ENCODE data around the gene FOXL3. TPM values are rescaled to one million over a fixed set of nuclear protein-coding genes. Genes with fewer than 3 reads are reported as not detected.

Gene FOXL3
- total and polyA plus RNA-seq, 2 experiments from 2014 or later: not detected

DNA sequence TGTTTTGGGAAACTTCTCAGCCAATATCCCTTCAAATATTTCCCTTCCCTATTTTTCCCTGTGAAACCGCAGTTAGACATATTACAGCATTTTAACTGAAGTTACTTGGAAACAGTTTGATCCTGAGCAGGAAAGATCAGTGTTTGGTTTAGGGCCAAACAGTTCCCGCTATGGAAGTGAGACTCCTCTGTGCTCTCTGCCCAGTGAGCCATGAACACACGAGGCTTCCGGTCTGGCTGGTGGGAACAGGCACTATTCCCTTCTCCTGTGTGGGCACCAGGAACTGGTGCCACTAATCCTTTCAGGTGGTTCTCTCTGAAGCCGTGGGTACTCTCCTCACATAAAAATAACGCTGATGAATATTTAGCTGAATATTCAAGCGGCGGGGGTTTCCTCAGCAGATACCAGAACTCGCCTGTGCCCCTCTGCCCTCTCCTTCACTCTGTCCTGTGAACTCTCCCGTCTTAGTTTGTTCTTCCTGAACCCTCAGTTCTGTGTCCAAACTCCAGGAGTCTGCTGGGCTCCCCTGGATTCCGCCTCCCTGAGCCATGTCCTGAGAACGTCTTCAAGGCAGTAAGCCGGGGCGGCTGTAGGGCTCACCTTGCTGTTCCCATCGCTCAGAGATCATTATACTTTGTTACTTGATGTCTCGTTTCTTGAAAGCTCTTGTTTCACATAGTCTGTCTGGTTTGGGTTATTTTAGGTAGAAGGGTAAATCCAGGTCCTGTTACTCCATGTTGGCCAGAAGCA, 25.7 kb downstream of the FOXL3 start:
- H3K4me2 ChIP-seq: no peak overlapping the region
- H3F3A ChIP-seq (replicated peaks; ENCODE audit: low read depth): no peaks in the 10 kb centered on the region
- H3K79me2 ChIP-seq (replicated peaks; ENCODE audit: insufficient read depth): no peaks in the 10 kb centered on the region
- no peak for ATAC-seq
- no peaks in the 10 kb centered on the region for H3K9me2 ChIP-seq (ENCODE audit: insufficient read depth)
- no peaks in the 10 kb centered on the region for H3K36me3 ChIP-seq (ENCODE audit: insufficient read depth)
- no peaks in the 10 kb centered on the region for H4K20me1 ChIP-seq (replicated peaks; ENCODE audit: insufficient read depth)
- Mint-ChIP-seq H3K27ac (no peak overlapping the region), H3K4me3 (no peak overlapping the region), H3K36me3 (ENCODE audit: low read depth) (peaks cover 4% of the 10 kb centered on the region), H3K4me1 (no peaks in the 10 kb centered on the region; the same call in 2 of the 3 replicates), H3K27me3 (ENCODE audit: insufficient read depth, low read depth, poor library complexity) (peaks cover 5% of the 10 kb centered on the region), H3K9me3 (peaks cover 28% of the 10 kb centered on the region; the same call in 2 of the 3 replicates)
- no peaks in the 10 kb centered on the region for H3K4me1 ChIP-seq (ENCODE audit: insufficient read depth)
- H3K27me3 ChIP-seq (ENCODE audit: insufficient read depth): no peaks in the 10 kb centered on the region
- H3K27ac ChIP-seq (ENCODE audit: low read depth): no peak overlapping the region
- DNase-seq (ENCODE audit: low spot score): no peak
- no peak overlapping the region for H3K4me3 ChIP-seq
- no peak for TF ChIP-seq POLR2AphosphoS5 (IDR thresholded peaks at IDR 0.05; ENCODE audit: low read depth)
- no peak for TF ChIP-seq CTCF (conservative IDR thresholded peaks at IDR 0.05; ENCODE audit: low read depth in 2 of 2)
- no peak for TF ChIP-seq ETS1 (IDR thresholded peaks at IDR 0.05)
- TF ChIP-seq EZH2phosphoT487 (IDR thresholded peaks at IDR 0.05; ENCODE audit: unreplicated experiment): no peak
- TF ChIP-seq, protein P1, sequence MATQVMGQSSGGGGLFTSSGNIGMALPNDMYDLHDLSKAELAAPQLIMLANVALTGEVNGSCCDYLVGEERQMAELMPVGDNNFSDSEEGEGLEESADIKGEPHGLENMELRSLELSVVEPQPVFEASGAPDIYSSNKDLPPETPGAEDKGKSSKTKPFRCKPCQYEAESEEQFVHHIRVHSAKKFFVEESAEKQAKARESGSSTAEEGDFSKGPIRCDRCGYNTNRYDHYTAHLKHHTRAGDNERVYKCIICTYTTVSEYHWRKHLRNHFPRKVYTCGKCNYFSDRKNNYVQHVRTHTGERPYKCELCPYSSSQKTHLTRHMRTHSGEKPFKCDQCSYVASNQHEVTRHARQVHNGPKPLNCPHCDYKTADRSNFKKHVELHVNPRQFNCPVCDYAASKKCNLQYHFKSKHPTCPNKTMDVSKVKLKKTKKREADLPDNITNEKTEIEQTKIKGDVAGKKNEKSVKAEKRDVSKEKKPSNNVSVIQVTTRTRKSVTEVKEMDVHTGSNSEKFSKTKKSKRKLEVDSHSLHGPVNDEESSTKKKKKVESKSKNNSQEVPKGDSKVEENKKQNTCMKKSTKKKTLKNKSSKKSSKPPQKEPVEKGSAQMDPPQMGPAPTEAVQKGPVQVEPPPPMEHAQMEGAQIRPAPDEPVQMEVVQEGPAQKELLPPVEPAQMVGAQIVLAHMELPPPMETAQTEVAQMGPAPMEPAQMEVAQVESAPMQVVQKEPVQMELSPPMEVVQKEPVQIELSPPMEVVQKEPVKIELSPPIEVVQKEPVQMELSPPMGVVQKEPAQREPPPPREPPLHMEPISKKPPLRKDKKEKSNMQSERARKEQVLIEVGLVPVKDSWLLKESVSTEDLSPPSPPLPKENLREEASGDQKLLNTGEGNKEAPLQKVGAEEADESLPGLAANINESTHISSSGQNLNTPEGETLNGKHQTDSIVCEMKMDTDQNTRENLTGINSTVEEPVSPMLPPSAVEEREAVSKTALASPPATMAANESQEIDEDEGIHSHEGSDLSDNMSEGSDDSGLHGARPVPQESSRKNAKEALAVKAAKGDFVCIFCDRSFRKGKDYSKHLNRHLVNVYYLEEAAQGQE (IDR thresholded peaks at IDR 0.05; ENCODE audit: unreplicated experiment): no peak
- TF ChIP-seq EZH2 (IDR thresholded peaks at IDR 0.05; ENCODE audit: low read depth, unreplicated experiment): no peak
- no peak overlapping the region for H2AFZ ChIP-seq

All from GM23338 (cell line).